Esophagus squamous epithelium (tissue), 4 donors: ENCODE results near the gene BZW1.

Experiments used
- CTCF ChIP-seq, 6 experiments: fragments of 450-650 bp in 4 of 6; fragments of 200-600 bp in 2 of 6; sonication (generic) in 2 of 6; IDR thresholded peaks; one replicate each; pipeline ENCODE4 v1.5.1; 2016 to 2019; ENCODE audit warnings: antibody characterized with exemption in 6 of 6, mild to moderate bottlenecking in 4 of 6, moderate library complexity in 4 of 6
- POLR2A ChIP-seq, 4 donors: fragments of 450-650 bp; IDR thresholded peaks; one replicate each; pipeline ENCODE4 v1.6.1; 2017; ENCODE audit warnings: antibody characterized with exemption in 4 of 4, mild to moderate bottlenecking in 4 of 4, moderate library complexity in 3 of 4

DNA sequence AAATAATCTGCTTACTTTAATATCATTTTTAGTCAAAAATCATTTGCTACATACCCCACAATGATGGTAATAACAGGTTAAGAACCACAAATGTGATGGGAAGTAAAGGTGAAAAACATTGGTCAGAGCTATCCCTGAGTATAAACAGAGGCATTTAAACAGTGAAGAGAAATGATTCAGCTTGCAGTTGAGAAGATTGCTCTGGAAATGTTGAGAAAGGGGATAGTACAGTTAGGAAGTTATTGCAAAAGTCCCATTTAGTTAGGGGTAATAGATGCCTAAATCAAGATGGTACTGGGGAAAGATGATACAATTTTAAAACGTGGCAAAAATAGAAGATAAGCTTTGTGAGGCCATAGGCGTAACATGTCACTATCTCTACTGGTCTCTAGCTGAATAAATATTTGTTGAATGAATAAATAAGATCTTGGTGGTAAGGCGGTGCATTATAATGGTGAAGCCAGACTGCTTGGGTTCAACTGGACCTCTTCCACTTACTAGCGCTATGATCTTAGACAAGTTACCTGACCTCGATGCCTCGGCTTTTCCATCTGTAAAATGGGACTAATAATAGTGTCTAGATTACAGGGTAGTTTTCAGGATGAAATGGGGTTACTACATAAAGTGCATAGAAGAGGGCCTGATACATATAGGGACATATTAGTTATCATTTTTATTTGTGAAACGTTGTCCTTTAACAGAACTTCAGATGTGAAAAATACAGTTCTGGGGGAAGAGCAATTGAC lies 2.0 kb upstream of the BZW1 start:
- TF ChIP-seq CTCF (IDR thresholded peaks at IDR 0.05): no peak
- TF ChIP-seq POLR2A (IDR thresholded peaks at IDR 0.05): no peak
